HepG2 (cell line): ENCODE measurements around the gene FGFR3. TPM values are rescaled to one million over a fixed set of nuclear protein-coding genes. Genes with fewer than 3 reads are reported as not detected.

Source experiments
- CHD2 ChIP-seq: IDR thresholded peaks from 2 replicates; pipeline ENCODE4 v1.6.1; 2011; ENCODE audit warnings: low read depth, low read length, improper control_type of control experiment
- ESRRA ChIP-seq: sonication (generic); formaldehyde crosslinking; IDR thresholded peaks from 2 replicates; pipeline ENCODE4 v1.5.1; 2020; ENCODE audit warnings: mild to moderate bottlenecking, low read depth, missing genetic modification reagents
- GATAD2A ChIP-seq: IDR thresholded peaks from 2 replicates; pipeline ENCODE4 v1.6.1; 2016
- MED13 ChIP-seq: sonication (generic); formaldehyde crosslinking; IDR thresholded peaks from 2 replicates; pipeline ENCODE4 v1.5.0; 2020; ENCODE audit warnings: missing genetic modification reagents
- NBN ChIP-seq: fragments of 450-650 bp; conservative IDR thresholded peaks from 2 replicates; pipeline ENCODE4 v1.6.1; 2017
- NFE2L1 ChIP-seq: sonication (generic); formaldehyde crosslinking; IDR thresholded peaks from 2 replicates; pipeline ENCODE4 v1.4.0; 2020; ENCODE audit warnings: missing genetic modification reagents, mild to moderate bottlenecking, borderline replicate concordance
- POLR2AphosphoS5 ChIP-seq: IDR thresholded peaks from 2 replicates; pipeline ENCODE4 v1.6.1; 2012; ENCODE audit warnings: low read depth, low read length
- PTBP1 ChIP-seq: fragments of 200-400 bp; formaldehyde crosslinking; IDR thresholded peaks from 2 replicates; pipeline ENCODE4 v1.6.1; 2018; ENCODE audit warnings: low read length, low read depth; ENCODE audit not compliant: poor library complexity, severe bottlenecking
- SMC3 ChIP-seq: IDR thresholded peaks from 2 replicates; pipeline ENCODE4 v1.6.1; 2011; ENCODE audit warnings: low read length, improper control_type of control experiment
- STAT5B ChIP-seq: sonication (generic); formaldehyde crosslinking; IDR thresholded peaks from 2 replicates; pipeline ENCODE4 v1.4.0; 2020; ENCODE audit warnings: missing genetic modification reagents
- TARDBP ChIP-seq: sonication (generic); formaldehyde crosslinking; IDR thresholded peaks from 2 replicates; pipeline ENCODE4 v1.8.0; 2022; ENCODE audit warnings: mild to moderate bottlenecking, missing genetic modification reagents
- THAP8 ChIP-seq: sonication (generic); formaldehyde crosslinking; IDR thresholded peaks from 2 replicates; pipeline ENCODE4 v1.5.1; 2020; ENCODE audit warnings: missing genetic modification reagents, mild to moderate bottlenecking, borderline replicate concordance
- ZBTB46 ChIP-seq: sonication (generic); formaldehyde crosslinking; IDR thresholded peaks from 2 replicates; pipeline ENCODE4 v1.4.0; 2020; ENCODE audit warnings: mild to moderate bottlenecking, missing genetic modification reagents, borderline replicate concordance
- ZMYM3 ChIP-seq: sonication (generic); formaldehyde crosslinking; IDR thresholded peaks from 2 replicates; pipeline ENCODE4 v1.5.1; 2020; ENCODE audit warnings: mild to moderate bottlenecking, missing genetic modification reagents
- ZNF256 ChIP-seq: sonication (generic); formaldehyde crosslinking; conservative IDR thresholded peaks from 2 replicates; pipeline ENCODE4 v1.4.0; 2020; ENCODE audit warnings: missing genetic modification reagents
- ZNF264 ChIP-seq: sonication (generic); formaldehyde crosslinking; IDR thresholded peaks from 2 replicates; pipeline ENCODE4 v1.4.0; 2020; ENCODE audit warnings: missing genetic modification reagents
- ZNF296 ChIP-seq: sonication (generic); formaldehyde crosslinking; conservative IDR thresholded peaks from 2 replicates; pipeline ENCODE4 v1.5.0; 2020; ENCODE audit warnings: mild to moderate bottlenecking, missing genetic modification reagents
- ZNF512B ChIP-seq: sonication (generic); formaldehyde crosslinking; IDR thresholded peaks from 2 replicates; pipeline ENCODE4 v1.5.1; 2020; ENCODE audit warnings: missing genetic modification reagents, mild to moderate bottlenecking, borderline replicate concordance
- ZNF556 ChIP-seq: sonication (generic); formaldehyde crosslinking; IDR thresholded peaks from 2 replicates; pipeline ENCODE4 v1.4.0; 2020; ENCODE audit warnings: mild to moderate bottlenecking, missing genetic modification reagents, borderline replicate concordance
- ZNF616 ChIP-seq: sonication (generic); formaldehyde crosslinking; IDR thresholded peaks from 2 replicates; pipeline ENCODE4 v1.5.0; 2020; ENCODE audit warnings: low read depth, mild to moderate bottlenecking, missing genetic modification reagents
- ZNF737 ChIP-seq: sonication (generic); formaldehyde crosslinking; IDR thresholded peaks from 2 replicates; pipeline ENCODE4 v1.5.0; 2020; ENCODE audit warnings: missing genetic modification reagents, mild to moderate bottlenecking, borderline replicate concordance
- ZNF740 ChIP-seq: sonication (generic); formaldehyde crosslinking; IDR thresholded peaks from 2 replicates; pipeline ENCODE4 v1.4.0; 2020; ENCODE audit warnings: missing genetic modification reagents
- ZNF788 ChIP-seq: sonication (generic); formaldehyde crosslinking; IDR thresholded peaks from 2 replicates; pipeline ENCODE4 v1.5.0; 2020; ENCODE audit warnings: mild to moderate bottlenecking, missing genetic modification reagents, borderline replicate concordance
- ZSCAN31 ChIP-seq: sonication (generic); formaldehyde crosslinking; IDR thresholded peaks from 2 replicates; pipeline ENCODE4 v1.5.0; 2020; ENCODE audit warnings: low read depth, mild to moderate bottlenecking, missing genetic modification reagents
- polyA plus RNA-seq, 8 experiments: library from polyadenylated mRNA; depleted of rRNA in 3 of 8; stranded (reverse) in 7 of 8; unstranded in 1 of 8; fragments of >200 nt; fragmentation: Illumina TruSeq in 4 of 8; extraction: Trizol in 4 of 8; gene quantifications; 2 replicates each; pipeline versions ENCODE4 v1.2.1 to v1.2.3, GENCODE V29; 2011 to 2016; ENCODE audit warnings: low read depth in 4 of 8, missing spikeins in 1 of 8, mixed read lengths in 1 of 8; ENCODE audit not compliant: insufficient read depth in 1 of 8
- total RNA-seq, 5 experiments: library from RNA; depleted of rRNA; stranded (reverse); fragments of >200 nt; fragmentation: Illumina TruSeq; extraction: Trizol; gene quantifications; 2 replicates each; pipeline ENCODE4 v1.2.3, GENCODE V29; 2016; ENCODE audit warnings: low read depth in 1 of 5

FGFR3 gene
- total and polyA plus RNA-seq, 2 of the 13 experiments (the other 11 are each of a cell fraction or from before 2014, with no cell fraction given) = 103 to 109 TPM

- peak; percentile 96 for TF ChIP-seq ZNF740 (CRISPR knock-in tag)
- TF ChIP-seq ZNF616 (CRISPR knock-in tag) = no peak
- no peak for TF ChIP-seq NFE2L1 (CRISPR knock-in tag)
- TF ChIP-seq ZNF512B (CRISPR knock-in tag) = no peak; the same call in 1 of the 2 replicates
- peak; percentile 67; the same call in 1 of the 2 replicates for TF ChIP-seq ZNF296 (CRISPR knock-in tag)
- TF ChIP-seq STAT5B (CRISPR knock-in tag) = no peak
- TF ChIP-seq TARDBP (CRISPR knock-in tag) = peak; percentile 91
- peak; percentile 29; the same call in 1 of the 2 replicates for TF ChIP-seq ZNF556
- peak; percentile 92 for TF ChIP-seq PTBP1
- peak; percentile 96; the same call in 1 of the 2 replicates for TF ChIP-seq ZBTB46 (CRISPR knock-in tag)
- no peak for TF ChIP-seq SMC3
- peak; percentile 94 for TF ChIP-seq GATAD2A (CRISPR knock-in tag)
- no peak; the same call in 1 of the 2 replicates for TF ChIP-seq ZNF256
- TF ChIP-seq ESRRA (CRISPR knock-in tag) = peak; percentile 86
- TF ChIP-seq ZMYM3 = no peak
- TF ChIP-seq MED13 = peak; percentile 71
- no peak for TF ChIP-seq ZNF737
- peak; percentile 69; the same call in 1 of the 2 replicates for TF ChIP-seq CHD2
- peak; percentile 53; the same call in 1 of the 2 replicates for TF ChIP-seq ZSCAN31 (CRISPR knock-in tag)
- no peak for TF ChIP-seq THAP8
- TF ChIP-seq ZNF264 = peak; percentile 65; the same call in 1 of the 2 replicates
- peak; percentile 73 for TF ChIP-seq POLR2AphosphoS5
- peak; percentile 35; the same call in 1 of the 2 replicates for TF ChIP-seq ZNF788 (CRISPR knock-in tag)
- TF ChIP-seq NBN = no peak
Observed at GRCh38 chr4:1795299-1796195, 2.5 kb downstream of the FGFR3 start (continued).
